ENCODE results near the gene CD83.

CD83 gene

DNA sequence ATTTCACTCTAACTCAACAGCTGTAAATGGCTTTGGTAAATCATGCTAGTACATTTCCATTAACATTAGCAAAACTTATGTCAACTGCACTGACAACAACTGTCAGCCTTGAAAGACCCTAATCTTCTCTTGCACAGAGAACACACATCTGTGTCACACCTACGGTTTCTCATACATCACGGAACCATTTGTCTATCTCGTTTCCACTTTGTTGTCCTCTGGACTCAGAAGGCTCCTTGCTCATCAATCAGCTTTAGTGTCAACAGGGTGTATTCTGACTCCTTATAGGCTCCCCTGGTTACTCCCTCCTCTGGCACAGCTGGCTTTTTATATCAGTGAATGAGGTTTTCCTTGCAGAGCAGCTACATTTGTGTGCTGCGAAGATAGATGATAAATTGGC is 49.3 kb downstream of the CD83 start:
- Histone ChIP-seq H3K9ac (no peak overlapping the region), H3K4me3 (ENCODE audit: low read depth, low read length) (no peak overlapping the region)

DNA sequence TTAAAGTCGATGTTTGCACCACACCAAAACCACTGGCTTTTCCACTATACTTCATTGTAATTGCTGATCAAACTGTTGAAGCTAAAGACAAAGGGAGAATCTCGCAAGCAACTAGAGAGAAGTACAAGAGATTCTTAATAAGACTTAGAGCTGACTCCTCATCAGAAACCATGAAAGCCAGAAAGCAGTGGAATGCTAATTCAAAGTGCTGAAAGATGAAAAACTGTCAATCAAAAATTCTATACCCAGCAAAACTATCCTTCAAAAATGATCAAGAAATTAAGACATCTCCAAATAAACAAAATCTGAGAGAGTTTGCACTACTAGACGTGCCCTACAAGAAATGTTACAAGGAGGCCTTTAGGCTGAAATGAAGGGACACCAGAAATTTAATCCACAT is 52.6 kb downstream of the CD83 start:
- Histone ChIP-seq H3K9ac (no peak overlapping the region), H3K27ac (no peak overlapping the region), H3K9me3 (ENCODE audit: control insufficient read depth, low read length) (no peaks in the 10 kb centered on the region), H3K36me3 (ENCODE audit: control insufficient read depth, insufficient read depth, low read length) (no peaks in the 10 kb centered on the region), H3K4me3 (ENCODE audit: low read depth, low read length) (no peak overlapping the region), H3K4me2 (ENCODE audit: low read length) (no peak overlapping the region), H3K27me3 (ENCODE audit: control insufficient read depth, insufficient read depth, low read length) (no peaks in the 10 kb centered on the region), H2AFZ (no peak overlapping the region), H3K79me2 (no peaks in the 10 kb centered on the region), H3K4me1 (no peaks in the 10 kb centered on the region)
- TF ChIP-seq, protein P1, sequence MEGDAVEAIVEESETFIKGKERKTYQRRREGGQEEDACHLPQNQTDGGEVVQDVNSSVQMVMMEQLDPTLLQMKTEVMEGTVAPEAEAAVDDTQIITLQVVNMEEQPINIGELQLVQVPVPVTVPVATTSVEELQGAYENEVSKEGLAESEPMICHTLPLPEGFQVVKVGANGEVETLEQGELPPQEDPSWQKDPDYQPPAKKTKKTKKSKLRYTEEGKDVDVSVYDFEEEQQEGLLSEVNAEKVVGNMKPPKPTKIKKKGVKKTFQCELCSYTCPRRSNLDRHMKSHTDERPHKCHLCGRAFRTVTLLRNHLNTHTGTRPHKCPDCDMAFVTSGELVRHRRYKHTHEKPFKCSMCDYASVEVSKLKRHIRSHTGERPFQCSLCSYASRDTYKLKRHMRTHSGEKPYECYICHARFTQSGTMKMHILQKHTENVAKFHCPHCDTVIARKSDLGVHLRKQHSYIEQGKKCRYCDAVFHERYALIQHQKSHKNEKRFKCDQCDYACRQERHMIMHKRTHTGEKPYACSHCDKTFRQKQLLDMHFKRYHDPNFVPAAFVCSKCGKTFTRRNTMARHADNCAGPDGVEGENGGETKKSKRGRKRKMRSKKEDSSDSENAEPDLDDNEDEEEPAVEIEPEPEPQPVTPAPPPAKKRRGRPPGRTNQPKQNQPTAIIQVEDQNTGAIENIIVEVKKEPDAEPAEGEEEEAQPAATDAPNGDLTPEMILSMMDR (IDR thresholded peaks at IDR 0.05) = no peak

More for the DNA sequence above, 49.3 kb downstream of the CD83 start:
- Histone ChIP-seq H3K36me3 (ENCODE audit: control insufficient read depth, insufficient read depth, low read length) (no peaks in the 10 kb centered on the region), H3K27ac (no peak overlapping the region), H3K4me1 (no peaks in the 10 kb centered on the region), H3K27me3 (ENCODE audit: control insufficient read depth, insufficient read depth, low read length) (no peaks in the 10 kb centered on the region), H3K4me2 (ENCODE audit: low read length) (no peak overlapping the region), H2AFZ (no peak overlapping the region), H3K9me3 (ENCODE audit: control insufficient read depth, low read length) (no peaks in the 10 kb centered on the region), H3K79me2 (no peaks in the 10 kb centered on the region)
- TF ChIP-seq, protein P1 (IDR thresholded peaks at IDR 0.05) = no peak

GRCh38 chr6:14172562-14172961 is 55.0 kb downstream of the CD83 start:
- no peaks in the 10 kb centered on the region for H3K27me3 ChIP-seq (ENCODE audit: control insufficient read depth, insufficient read depth, low read length)
- no peak overlapping the region for H3K27ac ChIP-seq
- H3K9ac ChIP-seq = no peak overlapping the region
- H3K4me1 ChIP-seq = no peaks in the 10 kb centered on the region
- H3K79me2 ChIP-seq = no peaks in the 10 kb centered on the region
- no peak overlapping the region for H3K4me2 ChIP-seq (ENCODE audit: low read length)
- no peak overlapping the region for H3K4me3 ChIP-seq (ENCODE audit: low read depth, low read length)
- TF ChIP-seq, protein P1 (IDR thresholded peaks at IDR 0.05) = no peak
- no peaks in the 10 kb centered on the region for H3K9me3 ChIP-seq (ENCODE audit: control insufficient read depth, low read length)
- H2AFZ ChIP-seq = no peak overlapping the region
- H3K36me3 ChIP-seq (ENCODE audit: control insufficient read depth, insufficient read depth, low read length) = no peaks in the 10 kb centered on the region

DNA sequence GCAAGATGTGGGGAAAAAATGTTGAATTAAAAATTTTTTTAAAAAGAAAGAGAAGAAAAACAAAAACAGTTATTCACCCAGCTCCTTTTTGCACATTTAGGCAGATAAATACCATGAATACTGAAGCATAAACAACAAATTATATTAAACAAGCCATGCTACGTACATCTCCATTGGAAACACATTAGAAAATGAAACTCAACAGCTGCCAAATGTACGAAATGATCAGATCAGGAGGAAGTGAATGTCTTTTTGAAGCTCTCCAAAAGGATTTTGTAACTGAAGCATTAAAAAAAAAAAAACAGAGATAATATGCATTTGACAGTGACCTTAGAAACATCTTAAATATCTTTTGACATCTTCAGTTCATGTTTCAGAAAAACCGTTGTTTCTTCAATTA is 56.7 kb downstream of the CD83 start:
- Histone ChIP-seq H2AFZ (no peak overlapping the region), H3K4me1 (no peaks in the 10 kb centered on the region), H3K27me3 (ENCODE audit: control insufficient read depth, insufficient read depth, low read length) (no peaks in the 10 kb centered on the region), H3K27ac (no peak overlapping the region), H3K79me2 (no peaks in the 10 kb centered on the region), H3K4me2 (ENCODE audit: low read length) (no peak overlapping the region), H3K36me3 (ENCODE audit: control insufficient read depth, insufficient read depth, low read length) (no peaks in the 10 kb centered on the region), H3K4me3 (ENCODE audit: low read depth, low read length) (no peak overlapping the region), H3K9me3 (ENCODE audit: control insufficient read depth, low read length) (no peaks in the 10 kb centered on the region), H3K9ac (no peak overlapping the region)
- TF ChIP-seq, protein P1 (IDR thresholded peaks at IDR 0.05) = no peak

- no peak overlapping the region for H3K4me2 ChIP-seq (ENCODE audit: low read length)
- H2AFZ ChIP-seq = no peak overlapping the region
- no peaks in the 10 kb centered on the region for H3K4me1 ChIP-seq
- H3K27ac ChIP-seq = no peak overlapping the region
- no peaks in the 10 kb centered on the region for H3K36me3 ChIP-seq (ENCODE audit: control insufficient read depth, insufficient read depth, low read length)
- H3K79me2 ChIP-seq = no peaks in the 10 kb centered on the region
- no peak overlapping the region for H3K4me3 ChIP-seq (ENCODE audit: low read depth, low read length)
- H3K27me3 ChIP-seq (ENCODE audit: control insufficient read depth, insufficient read depth, low read length) = no peaks in the 10 kb centered on the region
- TF ChIP-seq, protein P1 (IDR thresholded peaks at IDR 0.05) = no peak
- H3K9ac ChIP-seq = no peak overlapping the region
- H3K9me3 ChIP-seq (ENCODE audit: control insufficient read depth, low read length) = no peaks in the 10 kb centered on the region
These were observed 57.4 kb downstream of the CD83 start for GRCh38 chr6:14174996-14175395.
